LHCN-M2 (cell line): ENCODE results near the gene GLUD1. TPM values are rescaled to one million over a fixed set of nuclear protein-coding genes. Genes with fewer than 3 reads are reported as not detected.

Source experiments
- total RNA-seq: library from RNA; depleted of rRNA; stranded (reverse); fragments of >200 nt; gene quantifications from 2 replicates; pipeline ENCODE4 v1.2.3, GENCODE V29; 2014; rRNA removed

GLUD1 gene
- total RNA-seq, 1 experiment from 2014 or later, result 194 TPM

Other genes with a start within 250 kb of the GLUD1 start
- gene MMRN2, start 137.2 kb downstream of the GLUD1 start, total RNA-seq, result 0.51 and 1.9 TPM in 2 replicates
- 4.4 and 5.0 TPM in 2 replicates for gene SNCG, start 136.2 kb downstream of the GLUD1 start, total RNA-seq
- gene ADIRF, start 126.4 kb downstream of the GLUD1 start, total RNA-seq, result 2.5 and 3.2 TPM in 2 replicates
- not detected in 2 replicates for gene FAM25A, start 74.5 kb downstream of the GLUD1 start, total RNA-seq
- 30.0 and 32.4 TPM in 2 replicates for gene SHLD2, start 363 bp upstream of the GLUD1 start, total RNA-seq
- 0.06 and 0.26 TPM in 2 replicates for gene NUTM2A, start 130.6 kb upstream of the GLUD1 start, total RNA-seq